Measurements from ENCODE around the gene ESYT3.

DNA sequence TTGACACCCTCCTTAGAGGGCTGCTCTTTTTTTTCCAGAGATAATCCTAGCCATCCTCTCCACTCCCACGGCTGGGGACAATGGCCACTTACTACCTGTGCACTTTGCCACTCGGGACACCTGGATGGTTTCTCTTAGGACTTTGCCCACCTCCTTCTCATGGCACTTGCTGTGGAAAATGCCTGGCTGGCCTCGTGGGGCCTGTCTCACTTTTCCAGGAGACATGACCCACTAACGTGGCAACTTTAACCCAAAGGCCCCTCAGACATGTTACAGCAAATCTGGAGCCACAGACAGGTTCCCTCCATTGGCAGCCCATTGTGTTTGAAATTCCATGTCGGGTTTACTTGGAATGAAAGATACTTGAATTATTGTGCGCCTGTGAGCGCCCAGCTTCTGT, 29.4 kb upstream of the ESYT3 start:
- TF ChIP-seq, protein P1, sequence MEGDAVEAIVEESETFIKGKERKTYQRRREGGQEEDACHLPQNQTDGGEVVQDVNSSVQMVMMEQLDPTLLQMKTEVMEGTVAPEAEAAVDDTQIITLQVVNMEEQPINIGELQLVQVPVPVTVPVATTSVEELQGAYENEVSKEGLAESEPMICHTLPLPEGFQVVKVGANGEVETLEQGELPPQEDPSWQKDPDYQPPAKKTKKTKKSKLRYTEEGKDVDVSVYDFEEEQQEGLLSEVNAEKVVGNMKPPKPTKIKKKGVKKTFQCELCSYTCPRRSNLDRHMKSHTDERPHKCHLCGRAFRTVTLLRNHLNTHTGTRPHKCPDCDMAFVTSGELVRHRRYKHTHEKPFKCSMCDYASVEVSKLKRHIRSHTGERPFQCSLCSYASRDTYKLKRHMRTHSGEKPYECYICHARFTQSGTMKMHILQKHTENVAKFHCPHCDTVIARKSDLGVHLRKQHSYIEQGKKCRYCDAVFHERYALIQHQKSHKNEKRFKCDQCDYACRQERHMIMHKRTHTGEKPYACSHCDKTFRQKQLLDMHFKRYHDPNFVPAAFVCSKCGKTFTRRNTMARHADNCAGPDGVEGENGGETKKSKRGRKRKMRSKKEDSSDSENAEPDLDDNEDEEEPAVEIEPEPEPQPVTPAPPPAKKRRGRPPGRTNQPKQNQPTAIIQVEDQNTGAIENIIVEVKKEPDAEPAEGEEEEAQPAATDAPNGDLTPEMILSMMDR (IDR thresholded peaks at IDR 0.05; ENCODE audit: insufficient read depth, low read length) = no peak
- TF ChIP-seq POLR2AphosphoS5 (IDR thresholded peaks at IDR 0.05; ENCODE audit: low read depth) = no peak
- TF ChIP-seq REST (IDR thresholded peaks at IDR 0.05; ENCODE audit: insufficient replicate concordance, low read depth) = no peak
- no peak for TF ChIP-seq SPI1 (IDR thresholded peaks at IDR 0.05; ENCODE audit: borderline replicate concordance, low read depth)
- TF ChIP-seq GABPA (IDR thresholded peaks at IDR 0.05; ENCODE audit: low read depth) = no peak

Measured in HL-60 (cell line).